Astrocyte (in vitro differentiated cells and primary cell): ENCODE data around the gene PMM2. TPM values are rescaled to one million over a fixed set of nuclear protein-coding genes. Genes with fewer than 3 reads are reported as not detected.

Experiments
- DNase-seq: peaks from one replicate; pipeline ENCODE4 v3.0.0-alpha.2; 2010; ENCODE audit warnings: low read depth
- FAIRE-seq: peaks from 2 replicates; lab custom pipeline; 2011; peaks lifted over from hg19 to GRCh38; lab: Jason Lieb, UNC
- H2AFZ ChIP-seq: 2 replicates; pipeline ENCODE4 v1.6.0; 2012; ENCODE audit warnings: low read depth, low read length, inconsistent platforms
- H3K27ac ChIP-seq: 2 replicates; pipeline ENCODE4 v1.5.1; 2011; ENCODE audit warnings: low read depth, low read length, inconsistent platforms
- H3K27me3 ChIP-seq: 2 replicates; pipeline ENCODE4 v1.6.0; 2011; ENCODE audit warnings: low read length, inconsistent platforms; ENCODE audit not compliant: insufficient read depth
- H3K36me3 ChIP-seq: 2 replicates; pipeline ENCODE4 v1.5.1; 2011; ENCODE audit warnings: low read length, inconsistent platforms; ENCODE audit not compliant: insufficient read depth
- H3K4me1 ChIP-seq: 2 replicates; pipeline ENCODE4 v1.5.1; 2011; ENCODE audit warnings: low read length, inconsistent platforms; ENCODE audit not compliant: insufficient read depth
- H3K4me2 ChIP-seq: 2 replicates; pipeline ENCODE4 v1.6.0; 2012; ENCODE audit warnings: low read length, inconsistent platforms
- H3K4me3 ChIP-seq: 2 replicates; pipeline ENCODE4 v1.5.1; 2011; ENCODE audit warnings: low read depth, mild to moderate bottlenecking, low read length, inconsistent platforms; ENCODE audit not compliant: insufficient read depth
- H3K79me2 ChIP-seq: 2 replicates; pipeline ENCODE4 v1.6.0; 2012; ENCODE audit warnings: mild to moderate bottlenecking, low read length, inconsistent platforms; ENCODE audit not compliant: insufficient read depth
- H3K9ac ChIP-seq: 2 replicates; pipeline ENCODE4 v1.6.0; 2012; ENCODE audit warnings: mild to moderate bottlenecking, low read length, inconsistent platforms
- H3K9me3 ChIP-seq: 2 replicates; pipeline ENCODE4 v1.5.1; 2012; ENCODE audit warnings: low read depth, mild to moderate bottlenecking, low read length, inconsistent platforms; ENCODE audit not compliant: insufficient read depth
- H4K20me1 ChIP-seq: 2 replicates; pipeline ENCODE4 v1.6.0; 2012; ENCODE audit warnings: low read length, inconsistent platforms; ENCODE audit not compliant: insufficient read depth
- H3K27ac Mint-ChIP-seq: one replicate; pipeline ENCODE4 v1.8.0; 2021; ENCODE audit warnings: mild to moderate bottlenecking, mixed read lengths; ENCODE audit not compliant: unreplicated experiment
- H3K27me3 Mint-ChIP-seq: one replicate; pipeline ENCODE4 v1.8.0; 2021; ENCODE audit warnings: low read depth, mixed read lengths; ENCODE audit not compliant: unreplicated experiment
- H3K36me3 Mint-ChIP-seq: one replicate; pipeline ENCODE4 v1.8.0; 2021; ENCODE audit warnings: low read depth, mixed read lengths; ENCODE audit not compliant: unreplicated experiment
- H3K4me1 Mint-ChIP-seq: one replicate; pipeline ENCODE4 v1.8.0; 2021; ENCODE audit warnings: low read depth, mixed read lengths; ENCODE audit not compliant: unreplicated experiment
- H3K4me3 Mint-ChIP-seq: one replicate; pipeline ENCODE4 v1.8.0; 2021; ENCODE audit warnings: mild to moderate bottlenecking, moderate library complexity, mixed read lengths; ENCODE audit not compliant: unreplicated experiment
- H3K9me3 Mint-ChIP-seq: one replicate; pipeline ENCODE4 v1.8.0; 2021; ENCODE audit warnings: mild to moderate bottlenecking, mixed read lengths; ENCODE audit not compliant: unreplicated experiment
- EZH2 ChIP-seq: IDR thresholded peaks from 2 replicates; pipeline ENCODE4 v1.6.1; 2012; ENCODE audit warnings: mild to moderate bottlenecking, low read length, inconsistent platforms; ENCODE audit not compliant: insufficient read depth
- total RNA-seq: library from RNA; stranded (reverse); gene quantifications from 2 replicates; pipeline ENCODE4 v1.2.1, GENCODE V29; 2021
- TF ChIP-seq, protein P1 (sequence below): IDR thresholded peaks from 2 replicates; pipeline ENCODE4 v1.5.1; 2011; ENCODE audit warnings: low read depth, mild to moderate bottlenecking, inconsistent platforms, low read length, moderate library complexity; ENCODE audit not compliant: insufficient read depth

Gene PMM2
- total RNA-seq, 1 donor from 2014 or later = 57.8 TPM

DNA sequence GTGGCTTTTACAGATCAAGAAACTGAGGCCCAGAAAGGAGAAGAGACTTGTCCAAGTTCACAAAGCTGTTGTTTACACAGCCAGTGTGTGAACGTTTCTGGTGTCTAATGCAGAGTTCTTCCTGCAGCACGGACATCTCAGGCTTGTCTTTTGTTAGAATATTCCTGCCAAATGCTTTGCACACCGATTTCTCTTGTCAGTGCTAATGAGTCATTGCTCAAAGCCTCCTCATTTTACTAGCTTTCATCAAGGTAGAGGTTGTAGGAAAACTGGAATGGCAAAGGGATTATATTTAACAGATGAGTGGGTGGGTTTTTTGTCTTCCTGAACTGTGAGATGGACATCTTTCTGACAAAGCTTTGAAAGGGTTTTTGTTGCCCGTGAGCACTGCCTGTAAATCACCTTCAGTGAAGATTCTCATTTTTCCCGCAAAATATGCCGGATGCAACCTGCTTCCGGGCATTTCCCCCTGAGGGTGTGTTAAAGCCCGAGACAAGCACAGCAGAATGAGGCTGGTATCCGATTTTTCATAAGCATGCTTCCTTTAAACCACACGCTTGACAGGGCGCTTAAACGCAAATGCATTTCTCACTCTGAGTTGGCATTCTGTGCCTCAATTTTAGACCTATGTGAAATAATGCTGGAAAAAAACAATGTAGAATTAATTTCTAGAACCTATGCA is 14.7 kb downstream of the PMM2 start:
- DNase-seq = no peak
- peaks cover 80% of the 10 kb centered on the region for H3K36me3 ChIP-seq
- no peak overlapping the region for H3K4me2 ChIP-seq
- FAIRE-seq = no peak
- H4K20me1 ChIP-seq = peaks cover 91% of the 10 kb centered on the region
- H3K79me2 ChIP-seq = peaks cover 45% of the 10 kb centered on the region
- peaks cover 5% of the 10 kb centered on the region for H3K4me1 Mint-ChIP-seq
- no peaks in the 10 kb centered on the region for H3K27me3 ChIP-seq
- H2AFZ ChIP-seq = no peak overlapping the region
- TF ChIP-seq EZH2 = no peak
- TF ChIP-seq, protein P1, sequence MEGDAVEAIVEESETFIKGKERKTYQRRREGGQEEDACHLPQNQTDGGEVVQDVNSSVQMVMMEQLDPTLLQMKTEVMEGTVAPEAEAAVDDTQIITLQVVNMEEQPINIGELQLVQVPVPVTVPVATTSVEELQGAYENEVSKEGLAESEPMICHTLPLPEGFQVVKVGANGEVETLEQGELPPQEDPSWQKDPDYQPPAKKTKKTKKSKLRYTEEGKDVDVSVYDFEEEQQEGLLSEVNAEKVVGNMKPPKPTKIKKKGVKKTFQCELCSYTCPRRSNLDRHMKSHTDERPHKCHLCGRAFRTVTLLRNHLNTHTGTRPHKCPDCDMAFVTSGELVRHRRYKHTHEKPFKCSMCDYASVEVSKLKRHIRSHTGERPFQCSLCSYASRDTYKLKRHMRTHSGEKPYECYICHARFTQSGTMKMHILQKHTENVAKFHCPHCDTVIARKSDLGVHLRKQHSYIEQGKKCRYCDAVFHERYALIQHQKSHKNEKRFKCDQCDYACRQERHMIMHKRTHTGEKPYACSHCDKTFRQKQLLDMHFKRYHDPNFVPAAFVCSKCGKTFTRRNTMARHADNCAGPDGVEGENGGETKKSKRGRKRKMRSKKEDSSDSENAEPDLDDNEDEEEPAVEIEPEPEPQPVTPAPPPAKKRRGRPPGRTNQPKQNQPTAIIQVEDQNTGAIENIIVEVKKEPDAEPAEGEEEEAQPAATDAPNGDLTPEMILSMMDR = no peak
- no peak overlapping the region for H3K27ac ChIP-seq
- peaks cover 36% of the 10 kb centered on the region for H3K36me3 Mint-ChIP-seq
- H3K9me3 Mint-ChIP-seq = no peaks in the 10 kb centered on the region
- no peak overlapping the region for H3K9ac ChIP-seq
- no peak overlapping the region for H3K27ac Mint-ChIP-seq
- no peaks in the 10 kb centered on the region for H3K9me3 ChIP-seq
- no peaks in the 10 kb centered on the region for H3K27me3 Mint-ChIP-seq
- no peak overlapping the region for H3K4me3 ChIP-seq
- H3K4me1 ChIP-seq = no peaks in the 10 kb centered on the region
- H3K4me3 Mint-ChIP-seq = no peak overlapping the region

DNA sequence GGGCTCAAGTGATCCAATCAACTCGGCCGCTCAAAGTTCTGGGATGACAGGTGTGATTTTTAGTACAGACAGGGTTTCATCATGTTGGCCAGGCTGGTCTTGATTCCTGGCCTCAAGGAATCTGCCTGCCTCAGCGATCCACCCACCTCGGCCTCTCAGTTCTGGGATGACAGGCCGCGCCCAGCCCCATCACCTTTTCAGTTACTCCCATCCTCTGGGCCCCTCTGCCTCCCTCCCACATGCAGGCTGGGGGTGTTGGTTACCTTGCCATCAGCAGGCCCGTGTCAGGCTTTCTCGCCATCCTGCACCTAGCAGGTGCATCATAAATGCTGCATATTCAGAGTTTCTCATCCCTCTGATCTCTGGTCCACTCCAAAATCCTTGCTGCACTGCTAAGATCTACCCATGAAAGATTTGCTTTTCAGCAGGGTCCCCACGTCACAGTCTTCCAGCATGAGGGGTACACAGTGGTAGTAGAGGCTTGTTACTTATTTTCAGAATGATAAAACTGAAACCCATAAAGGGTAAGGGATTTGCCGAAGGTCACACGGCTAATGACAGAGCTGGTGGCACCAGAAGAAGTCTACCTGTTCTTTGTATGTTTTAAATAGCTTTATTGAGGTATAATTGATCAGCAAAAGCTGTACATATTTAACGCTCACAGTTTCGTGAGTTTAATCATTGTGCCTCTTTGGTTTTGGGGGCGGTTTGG is 16.6 kb downstream of the PMM2 start:
- Mint-ChIP-seq H3K27me3 (no peaks in the 10 kb centered on the region), H3K27ac (no peak overlapping the region), H3K4me3 (no peak overlapping the region), H3K36me3 (peaks cover 33% of the 10 kb centered on the region), H3K9me3 (no peaks in the 10 kb centered on the region), H3K4me1 (peaks cover 5% of the 10 kb centered on the region)
- Histone ChIP-seq H3K36me3 (peaks cover 77% of the 10 kb centered on the region), H3K79me2 (peaks cover 39% of the 10 kb centered on the region), H2AFZ (no peak overlapping the region), H3K4me2 (no peak overlapping the region), H3K4me3 (no peak overlapping the region), H3K9ac (no peak overlapping the region), H4K20me1 (peaks cover 91% of the 10 kb centered on the region), H3K9me3 (no peaks in the 10 kb centered on the region), H3K4me1 (no peaks in the 10 kb centered on the region), H3K27me3 (no peaks in the 10 kb centered on the region), H3K27ac (no peak overlapping the region)
- no peak for DNase-seq
- no peak for FAIRE-seq
- no peak for TF ChIP-seq EZH2
- TF ChIP-seq, protein P1 = no peak
